Measurements from ENCODE around the gene REL.
"Not testable (repeated sequence)": the region's sequence is repeated elsewhere in the genome, so short reads cannot be mapped to it uniquely, and the experiment has no call there.

REL gene

GRCh38 chr2:60926741-60927552, 45.6 kb downstream of the REL start:
- peaks cover 8% of the 10 kb centered on the region for H3K36me3 ChIP-seq (ENCODE audit: control insufficient read depth, insufficient read depth, low read length, severe bottlenecking)
- H3K4me3 ChIP-seq (ENCODE audit: low read length): no peak overlapping the region
- H3K9ac ChIP-seq (ENCODE audit: low read length): no peak overlapping the region
- peaks cover 13% of the 10 kb centered on the region for H3K4me1 ChIP-seq (ENCODE audit: control insufficient read depth, insufficient read depth, low read length)
- peak; percentile 45 for DNase-seq (ENCODE audit: low read depth)
- H3K27me3 ChIP-seq (replicated peaks; ENCODE audit: control insufficient read depth, insufficient read depth, low read length): no peaks in the 10 kb centered on the region
- H3K9me3 ChIP-seq (ENCODE audit: control insufficient read depth, low read length): no peaks in the 10 kb centered on the region

DNA sequence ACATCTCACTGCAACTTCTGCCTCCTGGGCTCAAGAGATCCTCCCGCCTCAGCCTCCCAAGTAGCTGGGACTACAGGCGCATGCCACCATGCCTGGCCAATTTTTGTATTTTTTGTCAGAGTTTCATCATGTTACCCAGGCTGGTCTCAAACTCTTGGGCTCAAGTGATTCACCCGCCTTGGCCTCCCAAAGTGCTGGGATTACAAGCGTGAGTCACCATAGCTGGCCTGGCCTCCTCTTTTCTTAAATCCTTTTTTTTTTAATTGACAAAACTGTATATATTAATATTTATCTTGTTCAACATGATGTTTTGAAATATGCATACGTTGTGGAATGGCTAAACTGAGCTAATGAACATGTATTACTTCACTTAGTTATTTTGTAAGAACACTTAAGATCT, 50.7 kb downstream of the REL start:
- H3K27me3 ChIP-seq (replicated peaks; ENCODE audit: control insufficient read depth, insufficient read depth, low read length); H3K9me3 ChIP-seq (ENCODE audit: control insufficient read depth, low read length); H3K4me3 ChIP-seq (ENCODE audit: low read length); DNase-seq (ENCODE audit: low read depth); H3K9ac ChIP-seq (ENCODE audit: low read length); H3K36me3 ChIP-seq (ENCODE audit: control insufficient read depth, insufficient read depth, low read length, severe bottlenecking): not testable (repeated sequence)
- H3K4me1 ChIP-seq (ENCODE audit: control insufficient read depth, insufficient read depth, low read length): peaks cover 28% of the 10 kb centered on the region

GRCh38 chr2:60932954-60933353, 51.6 kb downstream of the REL start:
- no peak overlapping the region for H3K4me3 ChIP-seq (ENCODE audit: low read length)
- peaks cover 22% of the 10 kb centered on the region for H3K4me1 ChIP-seq (ENCODE audit: control insufficient read depth, insufficient read depth, low read length)
- H3K27me3 ChIP-seq (replicated peaks; ENCODE audit: control insufficient read depth, insufficient read depth, low read length): no peaks in the 10 kb centered on the region
- H3K9ac ChIP-seq (ENCODE audit: low read length): no peak overlapping the region
- H3K36me3 ChIP-seq (ENCODE audit: control insufficient read depth, insufficient read depth, low read length, severe bottlenecking): no peaks in the 10 kb centered on the region
- no peak for DNase-seq (ENCODE audit: low read depth)
- H3K9me3 ChIP-seq (ENCODE audit: control insufficient read depth, low read length): no peaks in the 10 kb centered on the region

DNA sequence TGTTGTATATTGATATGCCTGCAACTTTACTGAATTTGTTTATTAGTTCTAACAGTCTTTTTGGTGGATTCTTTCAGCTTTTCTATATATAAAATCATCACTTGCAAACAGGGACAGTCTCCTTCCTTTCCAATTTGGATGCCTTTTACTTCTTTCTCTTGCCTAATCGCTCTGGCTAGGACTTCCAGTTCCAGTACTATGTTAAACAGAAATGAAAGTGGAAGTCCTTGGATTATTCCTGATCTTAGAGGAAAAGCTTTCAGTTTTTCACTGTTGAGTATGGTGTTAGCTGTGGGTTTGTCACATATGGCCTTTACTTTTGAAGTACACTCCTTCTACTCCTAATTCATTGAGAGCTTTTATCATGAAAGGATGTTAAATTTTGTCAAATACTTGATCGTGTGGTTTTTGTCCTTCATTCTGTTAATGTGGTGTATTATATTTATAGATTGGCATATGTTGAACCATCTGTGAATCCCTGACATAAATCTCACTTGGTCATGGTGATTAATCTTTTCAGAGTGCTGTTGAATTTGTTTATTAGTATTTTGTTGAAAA, 52.9 kb downstream of the REL start:
- H3K9me3 ChIP-seq (ENCODE audit: control insufficient read depth, low read length): no peaks in the 10 kb centered on the region
- H3K27me3 ChIP-seq (replicated peaks; ENCODE audit: control insufficient read depth, insufficient read depth, low read length): no peaks in the 10 kb centered on the region
- DNase-seq (ENCODE audit: low read depth): peak; percentile 36

DNA sequence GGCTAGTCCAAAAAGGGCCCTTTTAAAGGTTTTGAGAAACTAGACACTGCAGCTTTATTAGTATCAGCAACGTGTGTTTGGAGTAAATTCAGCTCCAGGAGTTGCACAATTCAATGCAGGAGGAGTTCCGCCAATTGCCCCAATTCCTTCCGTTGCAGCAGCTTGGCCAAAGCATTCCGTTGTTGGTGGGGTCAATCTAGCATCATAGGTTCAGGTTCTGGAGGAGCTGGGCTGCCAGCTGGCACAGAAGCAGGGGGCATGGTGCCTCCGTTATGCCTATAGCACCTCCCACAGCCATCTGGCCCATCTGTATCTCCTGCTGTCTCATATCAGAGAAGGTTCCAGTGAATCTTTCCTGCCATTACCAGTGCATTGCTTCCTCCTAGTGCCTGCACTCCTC, 55.4 kb downstream of the REL start:
- Histone ChIP-seq H3K4me3 (ENCODE audit: low read length) (no peak overlapping the region), H3K9me3 (ENCODE audit: control insufficient read depth, low read length) (no peaks in the 10 kb centered on the region), H3K9ac (ENCODE audit: low read length) (no peak overlapping the region), H3K27me3 (replicated peaks; ENCODE audit: control insufficient read depth, insufficient read depth, low read length) (no peaks in the 10 kb centered on the region), H3K36me3 (ENCODE audit: control insufficient read depth, insufficient read depth, low read length, severe bottlenecking) (no peaks in the 10 kb centered on the region), H3K4me1 (ENCODE audit: control insufficient read depth, insufficient read depth, low read length) (peaks cover 22% of the 10 kb centered on the region)
- no peak for DNase-seq (ENCODE audit: low read depth)

More for the DNA sequence above, 52.9 kb downstream of the REL start:
- Histone ChIP-seq H3K36me3 (ENCODE audit: control insufficient read depth, insufficient read depth, low read length, severe bottlenecking) (no peaks in the 10 kb centered on the region), H3K4me3 (ENCODE audit: low read length) (peak overlapping the region; percentile 79), H3K4me1 (ENCODE audit: control insufficient read depth, insufficient read depth, low read length) (peaks cover 22% of the 10 kb centered on the region), H3K9ac (ENCODE audit: low read length) (peak overlapping the region; percentile 75)

GRCh38 chr2:60938301-60938700, 56.9 kb downstream of the REL start:
- no peak overlapping the region for H3K4me3 ChIP-seq (ENCODE audit: low read length)
- H3K9me3 ChIP-seq (ENCODE audit: control insufficient read depth, low read length): no peaks in the 10 kb centered on the region
- H3K27me3 ChIP-seq (replicated peaks; ENCODE audit: control insufficient read depth, insufficient read depth, low read length): no peaks in the 10 kb centered on the region
- H3K9ac ChIP-seq (ENCODE audit: low read length): no peak overlapping the region
- no peak for DNase-seq (ENCODE audit: low read depth)
- H3K4me1 ChIP-seq (ENCODE audit: control insufficient read depth, insufficient read depth, low read length): peaks cover 16% of the 10 kb centered on the region
- no peaks in the 10 kb centered on the region for H3K36me3 ChIP-seq (ENCODE audit: control insufficient read depth, insufficient read depth, low read length, severe bottlenecking)

DNA sequence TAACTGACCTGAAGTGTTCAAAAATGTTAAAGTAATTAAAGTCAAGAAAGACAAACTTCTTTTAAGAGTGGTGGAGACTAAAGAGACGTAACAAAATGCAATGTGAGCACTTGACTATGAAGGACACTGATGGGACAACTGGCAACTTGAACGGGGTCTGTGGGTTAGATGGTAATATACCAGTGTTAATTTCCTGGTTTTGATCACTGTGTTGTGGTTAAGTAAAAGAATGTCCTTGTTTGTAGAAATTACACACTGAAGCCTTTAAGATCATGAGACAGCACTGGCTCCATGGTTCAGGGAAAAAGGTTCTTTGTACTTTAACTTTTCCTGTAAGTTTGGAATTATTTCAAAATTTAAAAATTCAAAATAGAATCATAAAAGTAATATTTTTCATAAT, 58.2 kb downstream of the REL start:
- DNase-seq (ENCODE audit: low read depth): no peak
- H3K4me1 ChIP-seq (ENCODE audit: control insufficient read depth, insufficient read depth, low read length): peaks cover 5% of the 10 kb centered on the region
- no peaks in the 10 kb centered on the region for H3K9me3 ChIP-seq (ENCODE audit: control insufficient read depth, low read length)
- no peak overlapping the region for H3K4me3 ChIP-seq (ENCODE audit: low read length)
- no peaks in the 10 kb centered on the region for H3K36me3 ChIP-seq (ENCODE audit: control insufficient read depth, insufficient read depth, low read length, severe bottlenecking)
- H3K9ac ChIP-seq (ENCODE audit: low read length): no peak overlapping the region
- H3K27me3 ChIP-seq (replicated peaks; ENCODE audit: control insufficient read depth, insufficient read depth, low read length): no peaks in the 10 kb centered on the region

DNA sequence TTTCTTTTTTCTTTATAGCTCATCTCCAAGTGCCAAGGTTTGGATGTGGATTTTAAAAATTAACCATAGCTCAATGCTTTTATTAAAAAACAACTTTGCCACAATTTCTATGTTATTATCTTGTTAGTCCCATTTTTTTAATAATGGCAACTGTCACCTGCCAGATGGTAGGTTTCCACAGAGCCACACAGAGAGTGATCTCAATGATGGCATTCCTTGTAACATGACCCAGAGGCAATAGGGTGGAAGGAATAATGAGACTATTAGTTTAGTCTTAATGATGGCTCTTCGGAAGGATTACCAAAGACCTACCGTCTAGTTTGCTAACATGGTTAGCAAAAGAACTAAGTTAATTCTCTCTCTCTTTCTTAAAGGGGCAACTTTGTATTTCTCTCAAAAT, 64.0 kb downstream of the REL start:
- no peaks in the 10 kb centered on the region for H3K27me3 ChIP-seq (replicated peaks; ENCODE audit: control insufficient read depth, insufficient read depth, low read length)
- no peak overlapping the region for H3K4me3 ChIP-seq (ENCODE audit: low read length)
- no peaks in the 10 kb centered on the region for H3K36me3 ChIP-seq (ENCODE audit: control insufficient read depth, insufficient read depth, low read length, severe bottlenecking)
- H3K4me1 ChIP-seq (ENCODE audit: control insufficient read depth, insufficient read depth, low read length): peaks cover 2% of the 10 kb centered on the region
- no peak overlapping the region for H3K9ac ChIP-seq (ENCODE audit: low read length)
- DNase-seq (ENCODE audit: low read depth): no peak
- H3K9me3 ChIP-seq (ENCODE audit: control insufficient read depth, low read length): no peaks in the 10 kb centered on the region

DNA sequence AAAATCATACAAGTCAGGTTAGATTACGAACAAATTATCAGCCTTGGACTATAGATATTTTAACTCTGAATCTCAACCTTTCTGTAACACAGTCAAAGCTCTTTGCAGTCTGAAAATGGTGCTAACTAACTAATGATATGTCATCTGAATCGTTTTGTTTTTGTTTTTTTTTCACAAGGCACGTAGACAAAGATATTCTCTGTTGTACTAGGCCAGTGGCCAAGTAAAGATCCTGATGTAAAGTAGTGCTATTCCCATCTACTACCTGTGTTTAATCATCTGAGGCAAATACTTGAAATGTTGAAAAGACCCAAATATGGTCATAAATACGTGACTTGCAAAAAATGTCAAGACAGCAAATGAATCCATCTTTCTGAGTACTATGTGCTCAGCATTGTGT, 65.7 kb downstream of the REL start:
- Histone ChIP-seq H3K4me3 (ENCODE audit: low read length) (no peak overlapping the region), H3K9me3 (ENCODE audit: control insufficient read depth, low read length) (no peaks in the 10 kb centered on the region), H3K36me3 (ENCODE audit: control insufficient read depth, insufficient read depth, low read length, severe bottlenecking) (no peaks in the 10 kb centered on the region), H3K27me3 (replicated peaks; ENCODE audit: control insufficient read depth, insufficient read depth, low read length) (no peaks in the 10 kb centered on the region), H3K9ac (ENCODE audit: low read length) (no peak overlapping the region), H3K4me1 (ENCODE audit: control insufficient read depth, insufficient read depth, low read length) (peaks cover 2% of the 10 kb centered on the region)
- DNase-seq (ENCODE audit: low read depth): no peak

- Histone ChIP-seq H3K4me3 (ENCODE audit: low read length) (no peak overlapping the region), H3K9ac (ENCODE audit: low read length) (no peak overlapping the region), H3K36me3 (ENCODE audit: control insufficient read depth, insufficient read depth, low read length, severe bottlenecking) (peaks cover 2% of the 10 kb centered on the region), H3K4me1 (ENCODE audit: control insufficient read depth, insufficient read depth, low read length) (peaks cover 2% of the 10 kb centered on the region), H3K9me3 (ENCODE audit: control insufficient read depth, low read length) (no peaks in the 10 kb centered on the region), H3K27me3 (replicated peaks; ENCODE audit: control insufficient read depth, insufficient read depth, low read length) (no peaks in the 10 kb centered on the region)
- DNase-seq (ENCODE audit: low read depth): no peak
Observed at GRCh38 chr2:60948161-60948560, 66.8 kb downstream of the REL start.

DNA sequence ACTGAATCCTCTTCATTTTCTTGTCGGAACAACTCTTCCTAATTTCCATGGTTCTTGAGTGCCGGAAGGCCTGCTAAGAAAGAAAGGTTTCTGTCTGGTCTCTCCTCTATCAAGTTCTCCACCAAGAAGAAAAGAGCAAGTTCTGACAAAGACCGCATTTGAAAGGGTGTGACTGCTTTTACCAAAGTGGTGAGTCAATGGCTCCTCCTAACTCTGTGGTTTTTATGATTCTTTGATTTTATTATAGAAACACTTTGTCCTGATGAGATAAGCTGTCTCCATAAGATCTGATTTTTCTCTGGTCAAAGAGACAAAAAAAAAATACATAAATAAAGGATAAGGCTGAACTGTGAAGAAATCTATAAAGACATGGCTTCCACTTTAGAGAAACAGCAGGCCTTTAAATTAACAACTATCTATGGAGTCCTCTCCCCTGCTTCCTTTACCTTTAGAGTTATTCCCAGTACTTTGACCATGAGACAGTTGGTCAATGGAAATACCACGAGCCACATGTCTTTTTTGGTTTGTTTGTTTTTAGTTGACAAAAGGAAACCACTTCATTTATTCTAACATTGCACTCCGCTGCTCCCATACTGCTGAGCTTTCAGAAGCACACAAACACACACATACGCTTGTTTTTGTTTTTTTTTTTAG, 67.7 kb downstream of the REL start:
- no peak overlapping the region for H3K4me3 ChIP-seq (ENCODE audit: low read length)
- H3K27me3 ChIP-seq (replicated peaks; ENCODE audit: control insufficient read depth, insufficient read depth, low read length): no peaks in the 10 kb centered on the region
- peaks cover 7% of the 10 kb centered on the region for H3K36me3 ChIP-seq (ENCODE audit: control insufficient read depth, insufficient read depth, low read length, severe bottlenecking)
- H3K9ac ChIP-seq (ENCODE audit: low read length): no peak overlapping the region
- H3K9me3 ChIP-seq (ENCODE audit: control insufficient read depth, low read length): no peaks in the 10 kb centered on the region
- peak; percentile 6 for DNase-seq (ENCODE audit: low read depth)
- peaks cover 2% of the 10 kb centered on the region for H3K4me1 ChIP-seq (ENCODE audit: control insufficient read depth, insufficient read depth, low read length)
